Glomerular visceral epithelial cell (primary cell): Measurements from ENCODE around the gene RAB27A.
"Not testable (repeated sequence)": the region's sequence is repeated elsewhere in the genome, so short reads cannot be mapped to it uniquely, and the experiment has no call there.

Experiments
- DNase-seq: peaks from one replicate; pipeline ENCODE4 v3.0.0-alpha.2; 2016; ENCODE audit errors: extremely low spot score

RAB27A gene

DNA sequence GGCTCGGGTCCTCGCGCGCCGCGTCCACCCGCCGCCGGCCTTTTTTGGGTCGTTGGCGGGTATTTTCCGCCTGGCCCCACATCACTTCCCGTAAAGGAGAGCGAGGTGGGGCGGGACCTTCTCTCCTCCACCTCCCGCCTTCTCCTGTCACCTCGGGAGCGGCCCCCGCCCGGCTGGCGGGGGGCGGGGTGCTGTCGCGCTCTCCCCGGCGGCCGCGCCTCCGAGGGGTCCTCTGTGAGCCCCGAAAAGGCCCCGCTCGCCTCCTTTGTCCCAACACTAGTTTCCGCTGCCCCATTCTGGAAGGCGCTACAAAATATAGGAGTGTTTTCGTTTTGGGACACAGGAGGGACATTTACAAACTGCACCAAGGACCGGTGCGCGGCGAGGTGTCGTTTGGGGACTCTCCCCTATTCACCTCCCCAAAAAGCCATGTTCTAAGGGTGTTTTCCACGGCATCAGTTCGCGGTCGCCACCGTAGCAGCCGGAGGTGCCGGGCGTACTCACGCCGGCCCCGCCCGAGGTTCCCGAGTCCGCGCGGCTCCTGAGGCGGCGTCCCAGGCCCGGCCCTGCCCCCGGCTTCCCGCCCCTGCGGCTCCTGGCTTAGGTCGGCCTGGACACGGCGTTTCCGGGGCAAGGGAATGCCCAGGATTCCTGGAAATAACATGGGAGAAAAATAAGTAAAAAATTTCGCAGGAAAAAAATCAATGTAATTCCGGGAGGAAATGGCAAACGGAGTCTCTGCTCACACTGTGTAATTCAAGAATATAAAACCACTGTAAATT is at the start of gene RAB27A:
RAB27A (minus strand) TSS at position 68 of the 782 bp plus-strand sequence. CDS start 54,879 bp downstream, outside the sequence.
- peak; percentile 83 for DNase-seq

DNA sequence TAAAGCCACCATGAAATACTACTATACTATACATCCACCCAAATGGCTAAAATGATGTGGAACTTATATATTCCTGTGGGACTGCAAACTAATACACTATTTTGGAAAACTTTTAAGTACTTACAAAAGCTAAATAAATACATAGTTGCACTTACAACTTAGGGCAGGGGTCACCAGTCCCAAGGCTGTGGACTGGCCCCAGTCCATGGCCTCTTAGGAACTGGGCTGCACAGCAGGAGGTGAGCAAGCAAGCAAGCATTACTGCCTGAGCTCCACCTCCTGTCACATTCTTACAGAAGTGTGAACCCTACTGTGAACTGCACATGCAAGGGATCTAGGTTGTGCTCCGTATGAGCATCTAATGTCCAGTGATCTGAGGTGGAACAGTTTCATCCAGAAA is 47.5 kb upstream of the RAB27A start:
- no peak for DNase-seq

DNA sequence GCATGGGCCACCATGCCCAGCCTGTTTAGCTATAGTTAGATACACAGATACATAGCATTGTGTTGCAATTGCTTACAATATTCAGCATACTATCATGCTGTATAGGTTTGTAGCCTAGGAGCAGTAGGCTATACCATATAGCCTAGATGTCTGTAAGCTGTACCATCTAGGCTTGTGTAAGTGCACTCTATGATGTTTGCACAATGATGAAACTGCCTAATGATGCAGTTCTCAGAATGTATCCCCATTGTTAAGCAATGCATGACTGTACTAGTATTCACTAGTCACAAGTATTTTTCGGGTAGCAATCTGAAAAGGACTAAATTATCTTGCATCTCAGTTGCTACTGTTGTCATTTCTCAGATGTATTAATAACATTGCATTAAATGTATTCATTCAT is 45.4 kb upstream of the RAB27A start:
- DNase-seq = no peak

DNA sequence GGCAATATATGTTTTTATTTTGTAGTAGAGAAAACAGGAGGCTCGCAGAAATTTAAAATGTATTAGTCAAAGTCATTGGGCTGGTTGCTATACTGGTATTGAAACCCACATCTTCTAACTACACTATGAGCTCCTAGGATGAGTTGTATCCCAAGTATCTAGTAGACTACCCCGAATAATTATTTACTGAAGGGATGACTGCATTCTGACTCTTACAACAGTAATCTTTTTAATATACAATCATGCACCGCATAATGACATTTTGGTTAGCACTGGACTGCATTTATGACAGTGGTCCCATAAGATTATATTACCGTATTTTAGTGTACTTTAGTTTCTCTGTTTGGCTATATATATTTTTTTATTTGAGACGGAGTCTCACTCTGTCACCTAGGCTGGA is 44.8 kb upstream of the RAB27A start:
- no peak for DNase-seq

DNA sequence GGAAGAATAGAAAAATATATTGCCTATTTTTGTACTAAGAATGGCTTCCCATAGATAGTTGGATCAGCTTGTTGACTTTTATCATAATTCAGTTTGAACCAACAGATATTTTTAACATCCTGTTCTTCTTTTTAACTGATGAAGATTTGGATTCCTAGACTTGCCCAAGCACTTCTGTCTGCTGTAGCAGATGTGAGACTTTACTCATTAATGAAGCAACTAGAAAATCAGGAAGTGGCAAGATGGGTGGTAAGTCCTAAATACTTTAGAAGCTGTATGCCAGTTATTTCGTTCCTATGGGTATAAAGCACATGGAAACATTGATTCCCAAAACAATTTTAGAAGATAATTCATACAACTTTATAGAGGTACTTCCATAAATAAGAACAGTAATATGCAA is 37.8 kb upstream of the RAB27A start:
- no peak for DNase-seq

DNA sequence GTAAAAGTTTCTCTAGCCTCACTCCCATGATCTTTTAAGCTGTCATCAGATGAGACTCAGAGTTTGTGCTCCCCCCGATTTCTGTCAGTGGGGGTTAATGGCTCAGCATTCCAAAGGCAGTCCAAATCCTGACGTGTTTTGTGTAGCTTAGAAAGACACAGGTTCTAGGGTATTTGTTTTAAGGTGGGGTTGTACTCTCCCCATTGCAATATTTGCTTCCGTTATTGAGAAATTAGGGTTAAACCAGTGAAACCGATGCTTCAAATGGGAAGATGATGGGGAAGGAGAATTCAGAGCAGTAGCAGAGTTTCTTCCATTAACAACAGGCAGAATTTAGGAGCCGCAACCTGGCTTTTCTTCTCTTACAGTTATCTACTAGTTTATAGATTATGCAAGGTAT is 32.9 kb upstream of the RAB27A start:
- no peak for DNase-seq

DNA sequence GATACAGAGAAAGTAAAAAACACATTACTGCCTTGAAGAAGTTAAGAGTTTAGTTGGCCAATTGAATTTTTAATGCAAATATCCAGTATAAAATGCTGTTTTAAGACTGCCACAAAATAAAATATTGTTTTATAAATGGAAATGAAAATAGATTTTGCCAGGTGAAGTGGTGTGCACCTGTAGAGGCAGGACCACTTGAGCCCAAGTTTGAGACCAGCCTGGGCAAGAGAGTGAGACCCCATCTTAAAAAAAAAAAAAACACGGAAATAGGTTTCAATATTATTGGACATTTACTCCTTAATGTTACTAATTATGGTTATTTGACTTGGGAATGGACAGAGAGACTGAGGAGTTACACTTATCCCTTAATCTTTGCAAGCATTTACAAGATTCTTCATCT is 31.4 kb upstream of the RAB27A start:
- no peak for DNase-seq

DNA sequence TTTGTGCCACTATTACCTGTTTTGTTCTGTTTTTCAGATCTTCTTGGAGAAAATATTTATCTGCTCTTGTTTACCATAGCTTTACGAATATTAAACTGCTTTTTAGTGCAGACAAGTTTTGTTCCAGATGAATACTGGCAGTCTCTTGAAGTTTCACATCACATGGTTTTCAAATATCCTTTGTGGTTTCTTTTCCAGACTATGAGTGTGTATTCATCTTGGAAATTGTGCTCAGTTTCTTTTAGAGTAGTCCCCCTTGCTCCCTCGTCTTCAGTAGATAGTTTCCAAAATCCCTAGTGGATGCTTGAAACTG is 30.6 kb upstream of the RAB27A start:
- DNase-seq = no peak

DNA sequence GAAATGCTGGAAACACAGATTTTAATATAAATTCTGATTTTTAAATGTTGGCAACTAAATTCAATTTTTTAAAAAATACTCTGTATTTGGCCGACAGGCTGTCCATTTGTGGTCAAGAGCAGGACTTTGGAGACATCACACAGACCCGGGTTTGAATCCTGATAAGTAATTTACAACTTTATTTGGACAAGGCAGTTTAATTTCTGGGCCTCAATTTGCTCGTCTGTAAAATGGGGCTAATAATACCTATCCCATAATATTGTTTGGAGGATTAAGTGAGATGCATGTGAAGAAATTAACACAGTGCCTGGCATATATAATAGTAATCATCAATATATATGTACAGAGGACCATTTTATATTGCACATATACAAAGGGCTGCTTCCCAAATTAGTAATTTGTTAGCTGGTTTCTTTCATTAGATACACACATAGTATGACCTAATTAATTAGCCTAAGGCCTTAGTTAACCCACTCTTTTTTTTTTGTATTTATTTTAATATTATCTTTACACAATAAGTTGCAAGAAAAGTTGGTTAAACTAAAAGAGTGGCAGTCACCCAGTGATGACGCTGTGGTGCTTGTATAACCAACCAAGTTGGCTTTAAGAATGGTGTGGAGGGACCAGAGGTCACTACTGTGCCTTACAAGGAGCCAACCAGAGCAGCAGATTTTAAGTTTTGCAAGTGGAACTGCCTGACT is 30.1 kb upstream of the RAB27A start:
- no peak for DNase-seq

DNA sequence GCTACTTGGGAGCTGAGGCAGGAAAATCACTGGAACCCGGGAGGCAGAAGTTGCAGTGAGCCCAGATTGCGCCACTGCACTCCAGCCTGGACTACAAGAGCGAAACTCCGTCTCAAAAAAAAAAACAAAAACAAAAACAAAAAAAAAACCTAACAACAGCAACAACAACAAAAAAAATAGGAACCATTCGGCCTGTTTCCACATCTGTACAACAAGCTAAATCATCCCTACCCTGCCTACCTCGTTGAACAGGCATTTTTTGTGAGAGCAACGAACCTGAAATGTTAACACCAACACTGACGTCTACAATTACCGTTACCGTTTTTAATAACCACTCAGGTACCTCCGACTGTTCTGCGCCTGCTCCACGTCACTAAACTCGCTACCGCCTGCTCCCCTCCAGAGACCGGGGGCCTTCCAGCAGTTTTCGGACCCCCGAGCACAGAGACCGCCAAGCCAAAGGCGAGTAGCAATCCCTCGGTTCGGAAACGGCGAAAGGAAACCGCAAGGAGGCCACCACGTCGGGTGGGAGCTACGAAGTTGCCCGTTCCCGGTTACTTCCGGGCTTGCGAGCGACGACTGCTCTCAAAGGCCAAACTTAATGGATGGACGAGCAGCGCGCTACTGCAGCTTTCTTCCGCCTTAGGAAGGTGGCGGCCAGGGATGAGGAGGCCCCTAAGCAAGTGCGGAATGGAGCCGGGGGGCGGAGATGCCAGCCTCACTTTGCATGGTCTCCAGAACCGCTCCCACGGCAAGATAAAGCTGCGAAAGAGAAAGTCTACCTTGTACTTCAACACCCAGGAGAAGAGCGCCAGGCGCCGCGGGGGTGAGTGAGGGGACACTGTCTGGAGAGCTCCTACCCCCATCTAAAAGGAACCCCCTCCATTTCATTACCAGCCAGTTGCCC is 29.2 kb upstream of the RAB27A start, which contains the start of the genes PIGB and PIGBOS1:
PIGB (plus strand) TSS at position 635 of the 907 bp plus-strand sequence; CDS start at position 664, 29 bp downstream.
PIGBOS1 (minus strand) TSS at position 536 of the 907 bp plus-strand sequence. CDS start 1,331 bp downstream, outside the sequence.
- DNase-seq = peak; percentile 89

DNA sequence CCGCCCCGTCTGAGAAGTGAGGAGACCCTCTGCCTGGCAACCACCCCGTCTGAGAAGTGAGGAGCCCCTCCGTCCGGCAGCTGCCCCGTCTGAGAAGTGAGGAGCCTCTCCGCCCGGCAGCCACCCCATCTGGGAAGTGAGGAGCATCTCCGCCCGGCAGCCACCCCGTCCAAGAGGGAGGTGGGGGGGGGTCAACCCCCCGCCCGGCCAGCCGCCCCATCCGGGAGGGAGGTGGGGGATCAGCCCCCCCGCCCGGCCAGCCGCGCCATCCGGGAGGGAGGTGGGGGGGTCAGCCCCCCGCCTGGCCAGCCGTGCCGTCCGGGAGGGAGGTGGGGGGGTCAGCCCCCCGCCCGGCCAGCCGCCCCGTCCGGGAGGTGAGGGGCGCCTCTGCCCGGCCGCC is 13.2 kb upstream of the RAB27A start:
- DNase-seq = not testable (repeated sequence)

DNA sequence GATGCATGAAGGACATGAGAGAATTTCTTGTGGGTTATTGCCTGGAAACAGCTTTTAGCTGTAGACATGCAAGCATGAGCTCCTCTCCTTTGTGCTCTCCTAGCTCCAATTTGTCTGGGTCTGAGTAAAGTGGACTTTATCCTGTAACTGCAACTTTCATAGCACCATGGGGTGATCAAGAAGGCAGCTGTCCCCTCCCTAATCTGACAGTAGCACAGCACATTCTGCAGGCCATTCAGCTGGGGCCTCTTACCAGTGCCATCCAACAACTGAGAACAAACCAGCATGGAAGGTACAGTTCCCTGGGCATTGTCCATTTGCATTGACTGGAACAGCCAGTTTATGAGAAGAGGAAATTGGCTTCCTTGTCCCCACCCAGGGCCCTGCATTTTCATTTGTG is 7.7 kb upstream of the RAB27A start:
- no peak for DNase-seq

DNA sequence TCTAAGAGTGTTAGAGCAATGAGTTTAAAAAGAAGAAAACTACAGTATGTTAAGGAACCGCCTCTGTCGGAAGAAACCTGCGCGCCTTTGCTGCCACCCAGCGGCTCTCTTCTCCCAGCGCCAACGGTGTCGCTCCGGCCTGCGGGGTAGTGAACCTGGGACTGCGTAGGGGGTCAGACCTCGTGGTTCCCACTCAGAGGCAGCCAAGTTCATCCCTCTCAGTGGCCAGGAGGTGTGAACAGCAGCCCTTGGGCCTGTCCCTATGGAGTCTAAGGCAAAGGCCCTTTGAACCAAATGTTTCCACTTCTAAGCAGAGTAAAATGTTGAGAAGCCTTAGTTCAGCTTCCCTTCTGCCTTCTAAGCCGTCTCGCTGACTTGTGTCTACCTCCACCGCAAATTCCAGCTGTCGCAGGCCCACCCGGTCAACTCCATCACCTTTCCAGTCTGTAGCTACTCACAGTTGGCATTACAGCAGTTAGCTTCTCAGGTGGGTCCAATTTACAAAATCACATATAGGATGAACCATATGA is 980 bp upstream of the RAB27A start:
- DNase-seq = peak; percentile 82

DNA sequence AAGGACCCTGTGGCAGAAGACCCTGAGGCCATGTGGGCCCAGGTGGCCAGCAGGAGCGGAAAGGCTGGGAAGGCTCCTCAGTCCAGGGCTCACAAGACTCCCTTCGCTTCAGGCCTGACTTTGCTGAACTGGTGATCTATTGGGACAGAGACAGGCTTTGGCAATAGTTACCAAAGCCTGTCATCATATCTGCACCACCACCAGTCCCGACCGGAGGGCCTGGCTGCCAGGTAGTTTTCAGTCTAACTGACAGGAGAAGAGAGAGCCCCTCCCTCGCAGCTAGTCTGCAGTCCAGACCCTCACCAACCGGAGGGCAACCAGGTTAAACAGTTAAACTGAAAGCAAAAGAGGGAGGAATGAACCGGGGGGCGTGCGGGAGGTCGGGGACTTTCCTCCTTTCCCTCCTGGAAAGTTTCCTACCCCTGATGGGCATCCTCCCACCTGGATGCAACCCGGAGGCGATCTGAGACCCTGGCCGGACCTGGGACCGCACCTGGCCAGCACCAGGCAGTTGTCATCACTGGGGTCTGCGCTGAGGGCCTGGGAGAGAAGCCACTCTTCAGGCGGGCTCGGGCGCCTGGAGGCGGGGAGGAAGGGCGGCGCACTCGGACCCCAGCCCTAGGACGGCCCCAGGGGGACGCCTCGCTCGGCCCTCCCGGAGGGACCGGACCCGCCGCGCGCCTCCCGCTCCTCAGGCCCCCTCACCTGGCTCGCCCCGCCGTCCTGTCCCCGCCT is 435 bp downstream of the RAB27A start:
- peak; percentile 30 for DNase-seq

DNA sequence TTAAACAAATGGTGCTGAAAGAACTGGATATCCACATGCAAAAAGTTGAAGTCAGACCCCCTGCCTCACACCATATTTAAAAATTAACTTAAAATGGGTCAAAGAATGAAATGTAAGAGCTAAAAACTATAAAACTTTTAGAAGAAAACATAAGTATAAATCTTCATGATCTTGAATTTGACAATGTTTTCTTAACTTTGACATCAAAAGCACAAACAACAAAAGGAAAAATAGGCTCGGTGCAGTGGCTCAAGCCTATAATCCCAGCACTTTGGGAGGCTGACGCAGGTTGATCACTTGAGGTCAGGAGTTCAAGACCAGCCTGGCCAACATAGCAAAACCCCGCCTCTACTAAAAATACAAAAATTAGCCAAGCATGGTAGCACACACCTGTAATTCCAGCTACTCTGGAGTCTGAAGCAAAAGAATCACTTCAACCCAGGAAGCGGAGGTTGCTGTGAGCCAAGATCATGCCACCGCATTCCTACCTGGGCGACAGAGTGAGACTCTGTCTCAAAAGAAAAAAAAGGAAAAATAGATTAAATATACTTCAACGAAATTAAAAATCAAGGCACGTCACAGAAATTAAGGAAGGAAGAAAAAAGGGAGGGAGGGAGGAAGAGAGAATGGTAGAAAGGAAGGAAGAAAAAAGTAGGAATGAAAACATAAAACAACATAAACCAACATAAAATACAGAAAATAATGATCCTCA is 1.5 kb downstream of the RAB27A start:
- no peak for DNase-seq

DNA sequence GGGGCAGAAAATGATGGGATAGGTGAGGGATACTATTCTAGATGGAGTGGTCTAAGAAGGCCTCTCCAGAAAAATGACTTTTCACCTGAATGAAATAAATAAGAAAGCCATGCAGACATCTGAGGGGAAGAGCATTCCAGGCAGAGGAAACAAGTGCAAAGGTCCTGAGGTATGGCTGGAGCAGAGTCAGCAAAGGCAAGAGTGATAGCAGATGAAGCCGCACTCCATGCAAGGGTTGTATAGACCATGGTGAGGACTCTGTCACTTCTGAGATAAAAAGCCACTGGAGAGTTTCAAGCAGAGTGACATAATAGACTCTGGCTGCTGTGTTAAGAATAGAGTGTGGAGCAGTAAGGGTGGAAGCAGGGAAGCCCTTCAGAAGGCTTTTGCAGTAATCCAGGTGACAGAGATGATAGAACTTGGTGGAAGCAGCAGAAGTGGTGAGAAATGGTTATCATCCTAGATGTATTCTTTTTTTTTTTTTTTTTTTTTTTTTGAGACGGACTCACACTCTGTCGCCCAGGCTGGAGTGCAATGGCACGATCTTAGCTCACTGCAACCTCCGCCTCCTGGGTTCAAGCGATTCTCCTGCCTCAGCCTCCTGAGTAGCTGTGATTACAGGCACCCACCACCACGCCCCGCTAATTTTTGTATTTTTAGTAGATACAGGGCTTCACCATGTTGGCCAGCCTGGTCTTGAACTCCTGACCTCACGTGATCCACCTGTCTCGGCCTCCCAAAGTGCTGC is 3.0 kb downstream of the RAB27A start:
- DNase-seq = not testable (repeated sequence)

DNA sequence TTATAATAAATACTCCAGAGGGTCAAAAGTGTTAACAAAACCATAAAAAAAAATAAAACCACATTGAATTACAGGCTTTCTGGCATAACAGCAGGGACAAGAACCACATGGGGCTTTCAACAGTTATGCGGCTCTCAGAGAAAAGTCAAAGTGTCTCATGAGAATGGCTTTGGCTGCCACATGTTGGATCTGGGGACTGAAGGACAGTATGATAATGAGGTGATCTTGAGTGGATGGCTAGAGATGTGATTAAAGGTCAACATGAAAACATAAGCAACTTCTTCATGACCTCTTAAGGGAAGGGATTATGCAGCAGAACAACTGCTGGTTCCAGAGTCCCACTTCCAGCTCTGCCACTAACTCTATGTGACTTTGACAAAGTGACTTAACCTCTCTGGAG is 5.2 kb downstream of the RAB27A start:
- DNase-seq = no peak

DNA sequence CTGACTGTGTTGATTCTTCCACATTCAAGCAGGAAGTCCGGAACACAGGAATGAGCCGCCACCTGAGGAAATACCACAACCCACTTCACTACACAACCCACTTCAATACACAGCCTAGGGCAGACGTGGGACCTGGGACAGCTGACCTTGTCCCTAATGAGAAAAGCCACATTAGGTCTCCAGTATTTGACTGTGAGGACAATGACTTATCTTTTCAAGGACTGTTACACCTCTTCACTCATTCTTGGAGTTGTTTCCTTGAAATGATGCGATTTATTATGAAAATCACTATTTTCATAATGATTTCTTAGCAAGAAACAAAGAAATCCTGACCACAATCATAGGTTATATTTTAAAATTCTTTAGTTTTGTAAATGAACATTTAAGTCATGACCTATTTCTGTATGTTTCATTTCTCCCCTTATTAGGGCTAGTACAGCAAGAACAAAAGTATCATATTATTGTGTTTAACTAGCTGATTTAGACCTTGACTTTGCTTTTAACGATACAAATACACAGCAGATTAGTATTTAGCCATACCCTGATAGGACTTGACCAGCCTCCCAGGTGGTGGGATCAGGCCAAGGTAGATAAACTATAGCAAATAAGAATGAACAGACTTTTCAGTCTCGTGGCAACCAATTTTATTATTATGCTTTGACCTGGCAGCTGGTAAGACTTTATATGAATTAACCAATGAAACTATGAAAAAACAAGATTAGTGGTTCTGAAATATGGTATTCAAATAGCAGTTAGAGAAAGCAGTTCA is 6.0 kb downstream of the RAB27A start:
- no peak for DNase-seq

DNA sequence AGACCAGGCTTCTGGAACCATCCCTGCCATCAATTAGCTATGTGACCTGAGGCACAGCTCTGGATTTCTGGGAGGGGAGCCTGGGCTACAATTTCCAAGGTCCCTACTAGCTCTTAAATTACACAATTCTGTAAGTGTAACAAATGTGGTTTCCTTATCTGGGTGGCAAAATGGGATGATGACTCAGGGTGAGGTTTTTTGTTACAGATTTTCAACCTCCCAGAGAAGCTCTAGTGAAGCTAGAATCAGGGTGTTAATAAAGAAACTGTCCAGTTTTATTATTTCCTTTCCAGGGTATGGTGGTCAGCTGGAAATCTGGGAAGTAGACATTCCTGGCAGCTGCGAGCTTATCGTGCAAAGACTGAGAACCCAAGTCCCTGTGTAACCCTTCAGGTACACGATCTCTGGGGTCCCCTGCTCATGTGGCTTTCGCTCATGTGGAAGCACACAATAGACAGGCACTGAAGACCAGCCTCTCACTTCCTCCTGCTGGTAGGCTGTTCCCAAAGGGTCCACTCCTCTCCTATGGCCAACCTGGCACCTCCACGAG is 7.3 kb downstream of the RAB27A start:
- peak; percentile 77 for DNase-seq
